ENCODE data around the gene COASY. TPM values are rescaled to one million over a fixed set of nuclear protein-coding genes. Genes with fewer than 3 reads are reported as not detected.
"Not testable (repeated sequence)": the region's sequence is repeated elsewhere in the genome, so short reads cannot be mapped to it uniquely, and the experiment has no call there.

The COASY gene
- total RNA-seq, 1 donor from 2014 or later, result 10.3 TPM

- DNase-seq (ENCODE audit: low read depth in 2 of 2), result not testable (repeated sequence)
Measured at GRCh38 chr17:42552736-42553135, 9.2 kb upstream of the COASY start, which contains the start of gene HSD17B1. HSD17B1 (plus strand) TSS chr17:42552923; CDS start chr17:42552934, 11 bp downstream.

DNA sequence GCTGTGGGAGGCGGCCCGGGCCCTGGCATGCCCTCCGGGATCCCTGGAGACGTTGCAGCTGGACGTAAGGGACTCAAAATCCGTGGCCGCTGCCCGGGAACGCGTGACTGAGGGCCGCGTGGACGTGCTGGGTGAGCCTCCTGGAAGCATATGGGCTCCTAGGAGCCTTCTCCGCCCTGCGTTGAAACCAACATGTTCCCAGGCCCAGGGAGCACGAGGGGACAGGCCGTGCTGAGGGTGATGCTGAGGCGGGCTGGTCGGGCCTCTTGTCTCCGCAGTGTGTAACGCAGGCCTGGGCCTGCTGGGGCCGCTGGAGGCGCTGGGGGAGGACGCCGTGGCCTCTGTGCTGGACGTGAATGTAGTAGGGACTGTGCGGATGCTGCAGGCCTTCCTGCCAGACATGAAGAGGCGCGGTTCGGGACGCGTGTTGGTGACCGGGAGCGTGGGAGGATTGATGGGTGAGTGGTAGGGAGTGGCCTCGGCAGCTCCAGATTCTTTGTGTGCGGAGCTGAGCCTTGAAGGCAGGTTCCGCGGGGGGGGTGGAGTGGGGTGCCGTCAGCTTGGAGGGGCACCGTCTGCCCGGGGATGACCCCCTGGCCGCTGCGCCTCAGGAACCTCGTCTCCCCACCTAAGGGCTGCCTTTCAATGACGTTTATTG lies 8.7 kb upstream of the COASY start:
- peak in 1 of 2 donors; percentile 56 for DNase-seq (ENCODE audit: low read depth in 2 of 2)

DNA sequence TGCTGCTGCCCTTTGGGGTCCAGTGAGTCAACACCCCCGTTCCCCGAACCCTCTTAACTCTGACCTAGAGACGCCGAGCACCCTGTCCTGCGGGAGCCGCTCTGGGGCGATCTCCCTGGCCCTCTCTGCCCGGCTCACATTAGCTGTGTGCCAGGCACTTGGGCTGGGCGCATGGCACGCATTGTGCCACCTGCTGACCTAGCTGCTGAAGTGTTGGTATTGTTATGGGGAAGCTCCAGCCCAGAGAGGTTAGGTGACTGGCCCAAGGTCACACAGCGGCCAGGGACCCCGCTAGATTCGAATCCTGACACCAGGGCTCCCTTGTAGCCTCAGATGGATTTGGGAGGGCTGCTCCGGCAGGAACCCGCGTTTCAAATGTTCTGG lies 8.1 kb upstream of the COASY start:
- DNase-seq (ENCODE audit: low read depth in 2 of 2), result peak; percentile 25 to 42

DNA sequence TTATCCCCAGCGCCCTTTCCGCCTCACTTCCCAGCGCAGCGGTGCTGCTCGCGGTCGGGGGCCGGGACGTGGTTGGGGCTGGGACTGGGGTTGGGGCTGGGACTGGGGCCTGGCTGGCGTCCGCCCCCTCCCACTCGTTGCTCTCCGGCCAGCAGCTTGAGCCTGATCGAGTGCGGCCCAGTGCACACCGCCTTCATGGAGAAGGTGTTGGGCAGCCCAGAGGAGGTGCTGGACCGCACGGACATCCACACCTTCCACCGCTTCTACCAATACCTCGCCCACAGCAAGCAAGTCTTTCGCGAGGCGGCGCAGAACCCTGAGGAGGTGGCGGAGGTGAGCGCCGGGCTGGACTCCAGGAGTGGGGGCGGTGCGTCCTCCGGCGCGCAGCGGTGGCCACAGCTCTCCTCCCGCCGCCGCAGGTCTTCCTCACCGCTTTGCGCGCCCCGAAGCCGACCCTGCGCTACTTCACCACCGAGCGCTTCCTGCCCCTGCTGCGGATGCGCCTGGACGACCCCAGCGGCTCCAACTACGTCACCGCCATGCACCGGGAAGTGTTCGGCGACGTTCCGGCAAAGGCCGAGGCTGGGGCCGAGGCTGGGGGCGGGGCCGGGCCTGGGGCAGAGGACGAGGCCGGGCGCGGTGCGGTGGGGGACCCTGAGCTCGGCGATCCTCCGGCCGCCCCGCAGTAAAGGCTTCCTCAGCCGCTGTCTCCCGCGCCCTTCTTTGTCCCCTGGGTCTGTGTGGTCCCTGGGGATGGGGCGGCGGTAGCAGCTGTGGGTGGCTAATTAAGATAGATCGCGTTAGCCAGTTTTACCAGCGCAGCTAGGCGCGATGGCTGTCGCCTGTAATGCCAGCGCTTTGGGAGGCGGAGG lies 7.5 kb upstream of the COASY start:
- peak; percentile 86 to 92 for DNase-seq (ENCODE audit: low read depth in 2 of 2)

DNA sequence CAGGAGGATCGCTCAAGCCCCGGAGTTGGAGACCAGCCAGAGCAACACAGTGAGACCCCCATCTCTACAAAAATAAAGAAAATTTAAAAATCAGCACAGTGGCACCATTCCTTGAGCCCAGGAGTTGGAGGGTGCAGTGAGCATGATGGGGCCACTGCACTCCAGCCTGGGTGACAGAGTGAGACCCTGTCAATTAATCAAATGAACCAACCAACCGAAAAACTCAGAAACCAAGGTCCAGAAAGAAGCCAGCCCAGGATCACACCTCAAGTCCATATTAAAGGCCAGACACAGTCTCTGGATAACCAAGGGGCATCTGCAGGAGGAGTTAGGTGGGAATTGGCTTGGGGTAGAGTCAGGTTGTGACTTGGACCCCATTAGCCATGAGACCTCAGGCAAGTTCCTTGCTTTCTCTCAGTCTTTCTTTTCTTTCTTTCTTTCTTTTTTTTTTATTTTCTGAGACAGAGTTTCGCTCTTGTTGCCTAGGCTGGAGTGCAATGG lies 6.8 kb upstream of the COASY start:
- DNase-seq (ENCODE audit: low read depth in 2 of 2), result no peak

- not testable (repeated sequence) for DNase-seq (ENCODE audit: low read depth in 2 of 2)
Measured at GRCh38 chr17:42555961-42556617, 5.9 kb upstream of the COASY start.

GRCh38 chr17:42559075-42559474 lies 2.9 kb upstream of the COASY start:
- DNase-seq (ENCODE audit: low read depth in 2 of 2), result no peak

GRCh38 chr17:42560246-42560645 lies 1.7 kb upstream of the COASY start:
- DNase-seq (ENCODE audit: low read depth in 2 of 2), result no peak

GRCh38 chr17:42562388-42563142 lies 617 bp downstream of the COASY start:
- DNase-seq (ENCODE audit: low read depth in 2 of 2), result peak in 1 of 2 donors; percentile 40

DNA sequence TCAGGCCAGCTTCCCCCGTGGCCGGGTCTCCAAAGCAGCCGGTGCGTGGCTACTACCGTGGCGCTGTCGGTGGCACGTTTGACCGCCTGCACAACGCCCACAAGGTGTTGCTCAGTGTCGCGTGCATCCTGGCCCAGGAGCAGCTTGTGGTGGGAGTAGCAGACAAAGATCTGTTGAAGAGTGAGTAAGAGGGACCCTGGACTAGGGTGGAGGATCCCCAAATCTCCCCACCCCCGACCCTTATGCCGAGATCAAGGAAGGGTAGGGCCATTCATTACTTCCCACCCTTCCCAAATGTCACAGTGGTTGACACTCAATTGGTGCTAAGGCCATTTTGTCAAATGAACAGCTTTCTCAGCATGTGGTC lies 1.2 kb downstream of the COASY start:
- no peak for DNase-seq (ENCODE audit: low read depth in 2 of 2)

GRCh38 chr17:42563543-42563942 lies 1.6 kb downstream of the COASY start:
- peak in 1 of 2 donors; percentile 12 for DNase-seq (ENCODE audit: low read depth in 2 of 2)

- DNase-seq (ENCODE audit: low read depth in 2 of 2), result no peak
Measured at GRCh38 chr17:42563950-42564349, 2.0 kb downstream of the COASY start.

- no peak for DNase-seq (ENCODE audit: low read depth in 2 of 2)
Measured at GRCh38 chr17:42564815-42565522, 3.0 kb downstream of the COASY start.

GRCh38 chr17:42565523-42566214 lies 3.7 kb downstream of the COASY start:
- no peak for DNase-seq (ENCODE audit: low read depth in 2 of 2)

GRCh38 chr17:42566215-42566882 lies 4.4 kb downstream of the COASY start:
- no peak for DNase-seq (ENCODE audit: low read depth in 2 of 2)

- peak; percentile 90 to 92 for DNase-seq (ENCODE audit: low read depth in 2 of 2)
Measured at GRCh38 chr17:42566883-42567573, 5.1 kb downstream of the COASY start, which contains the start of gene MLX. MLX (plus strand) TSS chr17:42567100; CDS start chr17:42567125, 25 bp downstream.

DNA sequence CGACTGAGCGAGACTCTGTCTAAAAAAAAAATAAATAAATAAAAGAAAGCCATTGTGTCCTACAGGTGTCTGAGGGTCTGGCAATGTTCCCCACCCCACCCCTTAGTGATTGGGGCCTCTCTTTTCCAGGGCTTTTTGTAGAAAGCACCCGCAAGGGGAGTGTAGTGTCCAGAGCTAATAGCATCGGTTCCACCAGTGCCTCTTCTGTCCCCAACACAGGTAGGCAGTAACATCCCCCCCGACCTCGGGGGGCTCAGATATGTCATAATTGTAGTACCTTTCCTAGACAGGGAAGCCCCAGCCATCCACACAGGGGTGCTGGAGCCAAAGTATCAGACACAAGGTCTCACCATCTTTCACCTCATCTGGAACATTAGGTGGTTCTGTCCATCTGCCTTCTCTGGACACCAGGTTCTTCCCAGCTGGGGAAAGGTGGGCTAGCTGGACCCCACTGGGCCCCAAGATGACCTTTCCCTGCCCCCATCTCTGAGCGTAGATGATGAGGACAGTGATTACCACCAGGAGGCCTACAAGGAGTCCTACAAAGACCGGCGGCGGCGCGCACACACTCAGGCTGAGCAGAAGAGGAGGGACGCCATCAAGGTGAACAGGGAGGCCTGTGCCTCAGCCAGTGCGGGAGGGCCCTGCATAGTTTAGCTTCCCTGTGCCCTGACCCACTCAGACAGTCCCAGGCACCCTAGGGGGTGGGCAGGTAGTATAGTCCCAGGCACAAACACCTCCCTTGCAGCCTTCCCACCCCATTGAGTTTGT lies 6.6 kb downstream of the COASY start:
- no peak for DNase-seq (ENCODE audit: low read depth in 2 of 2)

Data from lung microvascular endothelial cell (primary cell).